Mucosa of descending colon (tissue), 3 donors: ENCODE data around the gene TRAF5. TPM values are rescaled to one million over a fixed set of nuclear protein-coding genes. Genes with fewer than 3 reads are reported as not detected.

Source experiments
- ATAC-seq: fragments of 200-7000 bp; cut with Tn5 transposase; one replicate; pipeline ENCODE4 v1.9.1; 2020; ENCODE audit warnings: mild to moderate bottlenecking, moderate library complexity
- DNase-seq, 3 donors: peaks; one replicate each; pipeline ENCODE4 v3.0.0-alpha.2; 2020
- H3K36me3 ChIP-seq: fragments of 200-600 bp; one replicate; pipeline ENCODE4 v1.8.0; 2021; ENCODE audit warnings: low read depth, mild to moderate bottlenecking
- H3K4me1 ChIP-seq: fragments of 200-600 bp; one replicate; pipeline ENCODE4 v1.8.0; 2021; ENCODE audit warnings: low read depth, mild to moderate bottlenecking
- H3K4me3 ChIP-seq: fragments of 200-600 bp; one replicate; pipeline ENCODE4 v1.8.0; 2021; ENCODE audit warnings: mild to moderate bottlenecking
- H3K9me3 ChIP-seq: fragments of 200-600 bp; one replicate; pipeline ENCODE4 v1.8.0; 2021; ENCODE audit warnings: mild to moderate bottlenecking
- intact Hi-C, 2 donors: fragments of 100-400 bp; cut with DNase I in 1 of 2; cut with micrococcal nuclease in 1 of 2; formaldehyde crosslinking; loops; one replicate each; pipeline versions ENCODE4 v1.11.0 to v1.11.1; 2022; cut with DNase I, micrococcal nuclease
- total RNA-seq, 3 donors: library from RNA; stranded (reverse); fragmentation: NEBNext Ultra II Directional in 2 of 3; extraction: Animal tissue kit (Norgen Biotek cat#: 25700) in 2 of 3; gene quantifications; one replicate each; pipeline versions ENCODE4 v1.2.1 to v1.2.4, GENCODE V29; 2021 to 2023
- TF ChIP-seq, protein P1 (sequence below): fragments of 200-600 bp; IDR thresholded peaks from one replicate; pipeline ENCODE4 v1.8.0; 2022; ENCODE audit warnings: antibody characterized with exemption, mild to moderate bottlenecking
- donor health status: DM: no; HTN: no; CAD: no; lungs with moderate emphysema.
- donor health status: DM: no; HTN: no; CAD: no.
- donor health status: DM: no; HTN: yes; CAD: no.

TRAF5 gene
- total RNA-seq, 3 donors from 2014 or later = 19.4 to 28.5 (median 23.9) TPM

DNA sequence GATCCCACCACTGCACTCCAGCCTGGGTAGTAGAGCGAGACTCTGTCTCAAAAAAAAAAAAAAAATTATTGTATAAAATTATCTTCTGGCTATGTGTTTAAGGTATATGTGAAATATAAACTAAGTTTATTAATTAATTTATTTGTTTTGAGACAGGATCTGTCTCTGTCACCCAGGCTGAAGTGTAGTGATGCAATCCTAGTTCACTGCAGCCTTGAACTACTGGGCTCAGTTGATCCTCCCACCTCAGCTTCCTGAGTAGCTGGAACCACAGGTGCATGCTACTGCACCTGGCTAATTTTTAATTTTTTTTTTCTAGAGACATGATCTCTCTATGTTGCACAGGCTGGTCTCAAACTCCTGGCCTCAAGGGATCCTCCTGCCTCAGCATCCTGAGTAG is 97.4 kb downstream of the TRAF5 start:
- Histone ChIP-seq H3K9me3 (no peaks in the 10 kb centered on the region), H3K36me3 (no peaks in the 10 kb centered on the region), H3K4me1 (no peaks in the 10 kb centered on the region), H3K4me3 (no peak overlapping the region)
- TF ChIP-seq, protein P1, sequence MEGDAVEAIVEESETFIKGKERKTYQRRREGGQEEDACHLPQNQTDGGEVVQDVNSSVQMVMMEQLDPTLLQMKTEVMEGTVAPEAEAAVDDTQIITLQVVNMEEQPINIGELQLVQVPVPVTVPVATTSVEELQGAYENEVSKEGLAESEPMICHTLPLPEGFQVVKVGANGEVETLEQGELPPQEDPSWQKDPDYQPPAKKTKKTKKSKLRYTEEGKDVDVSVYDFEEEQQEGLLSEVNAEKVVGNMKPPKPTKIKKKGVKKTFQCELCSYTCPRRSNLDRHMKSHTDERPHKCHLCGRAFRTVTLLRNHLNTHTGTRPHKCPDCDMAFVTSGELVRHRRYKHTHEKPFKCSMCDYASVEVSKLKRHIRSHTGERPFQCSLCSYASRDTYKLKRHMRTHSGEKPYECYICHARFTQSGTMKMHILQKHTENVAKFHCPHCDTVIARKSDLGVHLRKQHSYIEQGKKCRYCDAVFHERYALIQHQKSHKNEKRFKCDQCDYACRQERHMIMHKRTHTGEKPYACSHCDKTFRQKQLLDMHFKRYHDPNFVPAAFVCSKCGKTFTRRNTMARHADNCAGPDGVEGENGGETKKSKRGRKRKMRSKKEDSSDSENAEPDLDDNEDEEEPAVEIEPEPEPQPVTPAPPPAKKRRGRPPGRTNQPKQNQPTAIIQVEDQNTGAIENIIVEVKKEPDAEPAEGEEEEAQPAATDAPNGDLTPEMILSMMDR = no peak
- DNase-seq = no peak
- no peak for ATAC-seq
- intact Hi-C loops = no loop called here

Other genes with a start within 250 kb of the TRAF5 start
- gene KCNH1, start 192.7 kb upstream of the TRAF5 start, total RNA-seq = 1 to 10 TPM in 2 of 3 donors, under 1 TPM in 1; 0.81 to 1.7 (median 1.2) TPM
- 10 to 100 TPM; 41.1 to 68.0 (median 60.4) TPM for gene RCOR3, start 67.5 kb upstream of the TRAF5 start, total RNA-seq
- not detected for gene RD3, start 165.3 kb downstream of the TRAF5 start, total RNA-seq